Measurements from ENCODE around the gene MBD5.

MBD5 gene

GRCh38 chr2:148130581-148130980 lies 109.7 kb downstream of the MBD5 start:
- ChIA-PET CTCF (no interaction called here), POLR2A (ENCODE audit: low non-redundant PET) (no interaction called here)
- H3K27ac ChIP-seq, result no peak overlapping the region
- TF ChIP-seq CTCF (conservative IDR thresholded peaks at IDR 0.05; ENCODE audit: low read depth), result no peak
- no peak for DNase-seq (ENCODE audit: low spot score)

- ChIA-PET CTCF (no interaction called here), POLR2A (ENCODE audit: low non-redundant PET) (no interaction called here)
- no peak overlapping the region for H3K27ac ChIP-seq
- peak; percentile 38 for DNase-seq (ENCODE audit: low spot score)
- no peak for TF ChIP-seq CTCF (conservative IDR thresholded peaks at IDR 0.05; ENCODE audit: low read depth)
These were observed 111.5 kb downstream of the MBD5 start for GRCh38 chr2:148132412-148132811.

GRCh38 chr2:148135705-148136104 lies 114.8 kb downstream of the MBD5 start:
- DNase-seq (ENCODE audit: low spot score), result no peak
- ChIA-PET CTCF (no interaction called here), POLR2A (ENCODE audit: low non-redundant PET) (no interaction called here)
- no peak overlapping the region for H3K27ac ChIP-seq
- TF ChIP-seq CTCF (conservative IDR thresholded peaks at IDR 0.05; ENCODE audit: low read depth), result no peak

GRCh38 chr2:148136441-148136840 lies 115.5 kb downstream of the MBD5 start:
- ChIA-PET CTCF (interaction anchor here (0.5 to 0.7 kb wide), 2 partner anchors 196 to 216 kb away, joined by 4 read pairs; no protein-coding TSS in a partner anchor), POLR2A (ENCODE audit: low non-redundant PET) (no interaction called here)
- no peak for DNase-seq (ENCODE audit: low spot score)
- no peak overlapping the region for H3K27ac ChIP-seq
- no peak for TF ChIP-seq CTCF (conservative IDR thresholded peaks at IDR 0.05; ENCODE audit: low read depth)

- ChIA-PET CTCF (no interaction called here), POLR2A (ENCODE audit: low non-redundant PET) (no interaction called here)
- H3K27ac ChIP-seq, result no peak overlapping the region
- no peak for DNase-seq (ENCODE audit: low spot score)
- no peak for TF ChIP-seq CTCF (conservative IDR thresholded peaks at IDR 0.05; ENCODE audit: low read depth)
These were observed 141.1 kb downstream of the MBD5 start for GRCh38 chr2:148161909-148162435.

GRCh38 chr2:148162871-148163270 lies 142.0 kb downstream of the MBD5 start:
- CTCF ChIA-PET, result interaction anchor here (0.7 kb wide), 1 partner anchor 1468 kb away, joined by 5 read pairs; no protein-coding TSS in a partner anchor
- no peak for DNase-seq (ENCODE audit: low spot score)
- H3K27ac ChIP-seq, result no peak overlapping the region
- no peak for TF ChIP-seq CTCF (conservative IDR thresholded peaks at IDR 0.05; ENCODE audit: low read depth)
- POLR2A ChIA-PET (ENCODE audit: low non-redundant PET), result no interaction called here
